ENCODE data around the gene ABCB8.

ABCB8 gene

DNA sequence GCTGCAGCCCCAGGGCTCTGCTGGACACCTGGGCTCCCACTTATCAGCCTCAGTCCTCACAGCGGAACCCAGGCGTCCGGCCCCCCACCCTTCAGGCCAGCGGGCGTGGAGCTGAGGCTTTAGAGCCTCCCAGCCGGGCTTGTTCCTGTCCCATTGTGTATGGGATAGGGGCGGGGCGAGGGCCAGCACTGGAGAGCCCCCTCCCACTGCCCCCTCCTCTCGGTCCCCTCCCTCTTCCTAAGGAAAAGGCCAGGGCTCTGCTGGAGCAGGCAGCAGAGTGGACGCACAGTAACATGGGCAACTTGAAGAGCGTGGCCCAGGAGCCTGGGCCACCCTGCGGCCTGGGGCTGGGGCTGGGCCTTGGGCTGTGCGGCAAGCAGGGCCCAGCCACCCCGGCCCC is 34.7 kb upstream of the ABCB8 start:
- H3K27ac ChIP-seq, result no peak overlapping the region
- TF ChIP-seq, protein P1, sequence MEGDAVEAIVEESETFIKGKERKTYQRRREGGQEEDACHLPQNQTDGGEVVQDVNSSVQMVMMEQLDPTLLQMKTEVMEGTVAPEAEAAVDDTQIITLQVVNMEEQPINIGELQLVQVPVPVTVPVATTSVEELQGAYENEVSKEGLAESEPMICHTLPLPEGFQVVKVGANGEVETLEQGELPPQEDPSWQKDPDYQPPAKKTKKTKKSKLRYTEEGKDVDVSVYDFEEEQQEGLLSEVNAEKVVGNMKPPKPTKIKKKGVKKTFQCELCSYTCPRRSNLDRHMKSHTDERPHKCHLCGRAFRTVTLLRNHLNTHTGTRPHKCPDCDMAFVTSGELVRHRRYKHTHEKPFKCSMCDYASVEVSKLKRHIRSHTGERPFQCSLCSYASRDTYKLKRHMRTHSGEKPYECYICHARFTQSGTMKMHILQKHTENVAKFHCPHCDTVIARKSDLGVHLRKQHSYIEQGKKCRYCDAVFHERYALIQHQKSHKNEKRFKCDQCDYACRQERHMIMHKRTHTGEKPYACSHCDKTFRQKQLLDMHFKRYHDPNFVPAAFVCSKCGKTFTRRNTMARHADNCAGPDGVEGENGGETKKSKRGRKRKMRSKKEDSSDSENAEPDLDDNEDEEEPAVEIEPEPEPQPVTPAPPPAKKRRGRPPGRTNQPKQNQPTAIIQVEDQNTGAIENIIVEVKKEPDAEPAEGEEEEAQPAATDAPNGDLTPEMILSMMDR (conservative IDR thresholded peaks at IDR 0.05), result no peak

DNA sequence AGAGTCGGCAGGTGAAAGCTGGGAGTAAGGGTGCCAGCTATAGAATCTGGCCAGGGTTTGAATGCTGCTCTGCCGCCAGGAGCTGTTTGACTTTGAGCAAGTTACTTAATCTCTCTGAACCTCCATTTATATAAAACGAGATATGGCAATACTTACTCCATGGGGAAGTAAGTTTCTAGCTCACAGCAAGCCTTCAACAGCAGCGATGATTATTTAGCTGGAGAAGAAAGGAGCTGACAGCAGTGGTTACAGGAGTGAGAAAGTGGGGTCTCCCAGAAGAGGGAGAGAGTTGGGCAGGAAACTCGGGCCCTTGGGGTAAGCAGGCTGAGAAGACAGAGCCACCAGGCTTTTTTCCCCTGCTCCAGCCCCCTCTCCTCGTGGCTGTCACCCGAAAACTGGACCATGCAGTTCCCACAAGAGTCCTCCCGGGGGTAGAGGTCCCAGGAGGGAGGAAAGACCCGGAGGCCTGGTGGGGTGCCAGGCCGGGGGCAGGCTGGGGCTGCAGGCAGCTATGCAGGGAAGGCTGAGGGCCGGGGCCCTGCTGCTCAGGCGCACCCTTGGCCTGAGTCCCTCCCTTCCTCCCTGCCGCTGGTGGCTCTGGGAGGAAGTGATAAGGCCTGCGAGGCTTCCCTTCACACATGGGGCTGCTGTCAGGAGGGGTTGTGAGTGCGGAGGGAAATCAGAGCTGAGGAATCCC is 34.0 kb upstream of the ABCB8 start:
- TF ChIP-seq, protein P1 (conservative IDR thresholded peaks at IDR 0.05), result no peak

DNA sequence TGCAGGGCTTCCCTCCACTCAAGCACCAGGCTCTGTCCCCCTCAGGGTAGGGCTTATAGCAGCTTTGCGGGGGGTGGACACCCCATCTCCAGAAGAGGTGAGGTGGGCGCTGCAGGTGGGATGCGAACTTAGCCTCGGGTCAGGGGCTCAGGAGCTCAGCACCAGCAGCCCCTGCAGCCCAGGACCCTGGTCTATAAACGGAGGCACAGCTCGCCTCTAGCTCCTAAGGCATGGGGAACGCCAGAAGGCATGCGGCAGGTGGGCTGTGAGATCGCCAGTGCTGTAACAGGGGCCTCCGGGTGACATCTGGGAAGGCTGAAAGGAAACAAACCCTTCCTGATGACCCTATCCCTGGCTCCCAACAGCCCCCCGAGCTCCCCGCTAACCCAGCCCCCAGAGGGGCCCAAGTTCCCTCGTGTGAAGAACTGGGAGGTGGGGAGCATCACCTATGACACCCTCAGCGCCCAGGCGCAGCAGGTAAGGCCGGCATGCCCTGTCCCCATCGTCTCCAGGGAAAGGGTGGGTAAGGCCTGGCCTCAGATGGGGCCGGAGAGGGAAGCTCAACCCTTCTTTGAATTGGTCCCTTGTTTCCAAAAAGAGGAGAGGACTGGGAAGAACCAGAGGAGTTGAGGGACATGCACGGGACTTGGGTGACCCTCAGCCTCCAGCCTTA is 33.3 kb upstream of the ABCB8 start:
- TF ChIP-seq, protein P1 (conservative IDR thresholded peaks at IDR 0.05), result no peak
- no peak overlapping the region for H3K27ac ChIP-seq

More for the DNA sequence above, 34.0 kb upstream of the ABCB8 start:
- no peak overlapping the region for H3K27ac ChIP-seq

DNA sequence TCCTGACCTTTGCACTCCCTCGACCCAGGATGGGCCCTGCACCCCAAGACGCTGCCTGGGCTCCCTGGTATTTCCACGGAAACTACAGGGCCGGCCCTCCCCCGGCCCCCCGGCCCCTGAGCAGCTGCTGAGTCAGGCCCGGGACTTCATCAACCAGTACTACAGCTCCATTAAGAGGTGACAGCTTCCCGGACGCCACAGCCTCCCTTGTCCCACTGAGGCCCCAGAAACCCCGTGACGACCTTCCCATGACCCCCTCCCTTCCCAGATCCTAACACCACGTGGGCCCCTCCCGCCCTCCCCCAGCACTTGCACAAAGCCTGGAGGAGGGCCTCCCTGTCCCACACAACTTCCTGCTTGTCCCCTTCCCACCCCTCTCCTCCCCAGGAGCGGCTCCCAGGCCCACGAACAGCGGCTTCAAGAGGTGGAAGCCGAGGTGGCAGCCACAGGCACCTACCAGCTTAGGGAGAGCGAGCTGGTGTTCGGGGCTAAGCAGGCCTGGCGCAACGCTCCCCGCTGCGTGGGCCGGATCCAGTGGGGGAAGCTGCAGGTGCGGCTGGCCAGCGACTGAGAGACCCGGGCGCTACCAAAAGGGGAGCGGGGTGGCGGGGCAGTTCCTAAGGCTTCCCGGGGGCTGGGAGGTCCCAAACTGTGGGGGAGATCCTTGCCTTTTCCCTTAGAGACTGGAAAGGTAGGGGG is 31.7 kb upstream of the ABCB8 start:
- H3K27ac ChIP-seq, result no peak overlapping the region
- TF ChIP-seq, protein P1 (conservative IDR thresholded peaks at IDR 0.05), result no peak

DNA sequence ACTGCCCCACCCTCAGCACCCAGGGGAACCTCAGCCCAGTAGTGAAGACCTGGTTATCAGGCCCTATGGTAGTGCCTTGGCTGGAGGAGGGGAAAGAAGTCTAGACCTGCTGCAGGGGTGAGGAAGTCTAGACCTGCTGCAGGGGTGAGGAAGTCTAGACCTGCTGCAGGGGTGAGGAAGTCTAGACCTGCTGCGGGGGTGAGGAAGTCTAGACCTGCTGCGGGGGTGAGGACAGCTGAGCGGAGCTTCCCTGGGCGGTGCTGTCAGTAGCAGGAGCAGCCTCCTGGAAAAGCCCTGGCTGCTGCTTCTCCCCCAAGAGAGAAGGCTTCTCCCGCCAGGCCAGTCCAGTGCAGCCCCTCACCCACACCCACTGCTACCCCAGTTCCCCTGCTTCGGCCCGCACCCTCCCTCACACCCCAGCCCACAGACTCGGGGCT is 31.2 kb upstream of the ABCB8 start:
- no peak overlapping the region for H3K27ac ChIP-seq
- TF ChIP-seq, protein P1 (conservative IDR thresholded peaks at IDR 0.05), result no peak

DNA sequence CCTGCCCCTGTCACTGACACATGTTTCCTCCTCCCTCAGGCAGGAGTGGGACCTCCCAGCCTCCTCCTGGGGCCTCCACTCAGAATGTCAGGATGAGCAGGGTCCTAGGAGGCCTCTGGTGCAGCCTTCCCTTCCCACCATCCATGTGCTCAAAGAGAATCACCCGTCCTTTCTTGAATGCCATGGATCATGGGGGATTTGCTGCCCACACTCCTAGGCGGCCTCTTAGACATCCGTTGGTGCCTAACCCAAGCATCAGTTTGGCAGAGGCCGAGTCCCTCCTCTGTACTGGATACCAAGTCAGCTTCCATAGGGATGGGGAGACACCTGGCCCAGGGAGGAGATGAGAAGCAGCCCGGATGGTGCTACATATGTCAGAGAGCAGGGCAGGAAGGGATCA is 30.4 kb upstream of the ABCB8 start:
- no peak overlapping the region for H3K27ac ChIP-seq
- TF ChIP-seq, protein P1 (conservative IDR thresholded peaks at IDR 0.05), result no peak

DNA sequence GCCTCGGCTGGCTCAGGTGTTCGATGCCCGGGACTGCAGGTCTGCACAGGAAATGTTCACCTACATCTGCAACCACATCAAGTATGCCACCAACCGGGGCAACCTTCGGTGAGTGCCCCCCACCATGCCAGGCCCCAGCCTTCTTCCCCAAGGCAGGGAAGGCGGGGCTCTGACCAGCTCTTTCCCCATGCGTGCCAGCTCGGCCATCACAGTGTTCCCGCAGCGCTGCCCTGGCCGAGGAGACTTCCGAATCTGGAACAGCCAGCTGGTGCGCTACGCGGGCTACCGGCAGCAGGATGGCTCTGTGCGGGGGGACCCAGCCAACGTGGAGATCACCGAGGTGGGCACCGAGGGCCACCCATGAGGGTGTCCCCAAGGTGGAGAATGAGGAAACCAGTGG is 29.9 kb upstream of the ABCB8 start:
- TF ChIP-seq, protein P1 (conservative IDR thresholded peaks at IDR 0.05), result no peak
- no peak overlapping the region for H3K27ac ChIP-seq

All from VCaP (cell line).